Astrocyte of the cerebellum (primary cell): ENCODE data around the gene FRK.
A peak's percentile ranks its signal among the peaks of the same experiment; 100 is the strongest.
"Not testable (repeated sequence)": the region's sequence is repeated elsewhere in the genome, so short reads cannot be mapped to it uniquely, and the experiment has no call there.

ENCODE experiments used
- DNase-seq: peaks from one replicate; pipeline ENCODE4 v3.0.0-alpha.2; 2011; ENCODE audit warnings: low read depth
- H3K4me3 ChIP-seq: 2 replicates; pipeline ENCODE4 v1.5.1; 2011; ENCODE audit warnings: mild to moderate bottlenecking, low read depth, low read length, moderate library complexity
- CTCF ChIP-seq: IDR thresholded peaks from 2 replicates; pipeline ENCODE4 v1.5.1; 2012; ENCODE audit warnings: low read length, low read depth, moderate library complexity, mild to moderate bottlenecking; ENCODE audit errors: missing control alignments
- in situ Hi-C: cut with HindIII; loops from 2 replicates; pipeline ENCODE4 v1.10.0; 2017; ENCODE audit warnings: low sequenced_read_pairs

FRK gene

GRCh38 chr6:115891111-115891669 lies 169.5 kb downstream of the FRK start:
- H3K4me3 ChIP-seq, result no peak overlapping the region
- peak; percentile 20 for DNase-seq
- no peak for TF ChIP-seq CTCF
- in situ Hi-C loops, result no loop called here

- no peak overlapping the region for H3K4me3 ChIP-seq
- no peak for TF ChIP-seq CTCF
- DNase-seq, result no peak
- in situ Hi-C loops, result no loop called here
Measured at GRCh38 chr6:115890238-115890637, 170.5 kb downstream of the FRK start.

DNA sequence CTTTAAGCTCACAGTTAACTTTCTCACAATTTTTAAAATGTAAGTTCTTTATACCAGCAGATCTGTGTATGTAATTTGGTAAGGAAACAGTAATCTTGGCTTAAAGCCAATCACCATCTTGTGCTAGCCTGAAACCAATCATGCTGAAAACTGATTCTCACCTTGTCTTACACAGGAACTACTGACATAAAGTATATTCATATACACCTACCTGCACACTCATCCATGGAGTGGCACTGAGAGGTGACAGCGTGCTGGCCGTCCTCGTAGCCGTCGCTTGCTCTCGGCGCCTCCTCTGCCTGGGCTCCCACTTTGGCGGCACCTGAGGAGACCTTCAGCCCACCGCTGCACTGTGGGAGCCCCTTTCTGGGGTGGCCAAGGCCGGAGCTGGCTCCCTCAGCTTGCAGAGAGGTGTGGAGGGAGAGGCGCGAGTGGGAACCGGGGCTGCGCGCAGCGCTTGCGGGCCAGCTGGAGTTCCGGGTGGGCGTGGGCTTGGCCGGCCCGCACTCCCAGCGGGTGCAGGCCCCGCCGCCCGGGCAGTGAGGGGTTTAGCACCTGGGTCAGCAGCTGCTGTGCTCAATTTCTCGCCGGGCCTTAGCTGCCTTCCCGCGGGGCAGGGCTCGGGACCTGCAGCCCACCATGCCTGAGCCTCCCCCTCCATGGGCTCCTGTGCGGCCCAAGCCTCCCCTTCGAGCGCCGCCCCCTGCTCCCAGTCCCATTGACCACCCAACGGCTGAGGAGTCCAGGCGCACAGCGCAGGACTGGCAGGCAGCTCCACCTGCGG lies 171.8 kb downstream of the FRK start:
- DNase-seq, H3K4me3 ChIP-seq, in situ Hi-C loops: not testable (repeated sequence)

GRCh38 chr6:115887891-115888290 lies 172.8 kb downstream of the FRK start:
- no peak overlapping the region for H3K4me3 ChIP-seq
- in situ Hi-C loops, result no loop called here
- TF ChIP-seq CTCF, result no peak
- no peak for DNase-seq

DNA sequence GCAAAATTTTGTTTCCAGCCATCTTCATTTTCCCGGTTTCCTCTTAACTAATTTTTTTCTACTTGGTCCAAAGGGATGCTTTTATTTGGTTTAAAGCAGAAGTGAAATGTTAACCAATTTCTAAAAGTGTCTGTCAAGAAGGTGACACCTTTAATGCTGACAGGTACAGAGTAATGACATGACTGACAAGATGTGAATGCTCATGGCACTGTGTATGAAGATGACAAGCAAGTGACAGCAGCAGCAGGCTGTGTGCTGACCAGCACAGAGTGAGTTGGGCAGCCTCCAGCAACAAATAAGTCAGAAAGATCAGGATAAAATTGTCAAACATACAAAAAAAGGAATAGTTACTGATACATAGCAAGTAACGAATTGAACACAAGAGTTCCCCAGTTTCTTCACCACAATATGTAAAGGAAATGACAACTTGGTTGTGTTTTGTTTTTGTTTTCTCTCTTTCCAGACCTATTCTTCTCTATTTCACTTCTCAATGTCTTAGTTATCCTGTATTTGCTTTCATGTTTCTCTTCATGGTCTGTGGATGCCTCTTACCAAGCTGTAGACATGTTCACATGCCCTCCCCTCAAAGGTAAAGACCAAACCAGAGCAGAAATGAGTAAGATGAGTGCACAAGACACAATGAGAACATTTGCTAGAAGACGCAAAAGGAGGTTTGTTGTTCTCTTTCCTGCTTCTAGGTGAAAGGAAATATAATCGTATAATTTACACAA lies 174.9 kb downstream of the FRK start:
- no peak overlapping the region for H3K4me3 ChIP-seq
- no peak for DNase-seq
- TF ChIP-seq CTCF, result no peak
- in situ Hi-C loops, result no loop called here

DNA sequence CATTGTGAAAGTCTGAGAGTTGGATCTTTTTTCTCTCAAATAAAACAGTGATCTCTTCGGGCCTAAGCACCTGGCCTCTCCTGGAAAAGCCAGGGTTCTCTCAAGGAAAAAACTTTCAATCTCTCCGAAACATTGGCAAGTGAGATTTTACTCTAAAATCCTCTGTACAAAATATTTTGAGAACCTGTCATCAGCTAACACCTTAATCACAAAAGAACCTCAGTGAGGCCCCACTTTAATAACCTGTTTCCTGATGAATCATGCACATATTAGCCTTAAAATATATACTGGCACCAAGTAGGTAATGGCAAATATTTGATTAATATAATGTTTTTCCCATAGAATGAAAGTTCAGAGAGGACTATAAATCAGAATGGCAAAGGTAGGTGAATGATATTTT lies 177.9 kb downstream of the FRK start:
- H3K4me3 ChIP-seq, result no peak overlapping the region
- in situ Hi-C loops, result no loop called here
- no peak for DNase-seq
- no peak for TF ChIP-seq CTCF

- in situ Hi-C loops, result no loop called here
- H3K4me3 ChIP-seq, result no peak overlapping the region
- DNase-seq, result no peak
- TF ChIP-seq CTCF, result no peak
Measured at GRCh38 chr6:115882174-115882573, 178.5 kb downstream of the FRK start.
